GM19463 (cell line): ENCODE results near the gene GRK5.

Experiments
- ATAC-seq: cut with Tn5 transposase; IDR thresholded peaks from one replicate; pipeline ENCODE4 v1.9.1; 2021; ENCODE audit warnings: mild to moderate bottlenecking, moderate library complexity; ENCODE audit not compliant: unreplicated experiment

GRK5 gene

GRCh38 chr10:119470920-119471702, 263.7 kb downstream of the GRK5 start:
- ATAC-seq = no peak

GRCh38 chr10:119473771-119474170, 266.4 kb downstream of the GRK5 start:
- no peak for ATAC-seq

GRCh38 chr10:119474606-119475005, 267.2 kb downstream of the GRK5 start:
- ATAC-seq = no peak

- ATAC-seq = peak; percentile 68
Observed at GRCh38 chr10:119477444-119477843, 270.1 kb downstream of the GRK5 start.

GRCh38 chr10:119478111-119478802, 270.9 kb downstream of the GRK5 start:
- ATAC-seq = peak; percentile 84

GRCh38 chr10:119478811-119479341, 271.5 kb downstream of the GRK5 start:
- no peak for ATAC-seq

GRCh38 chr10:119479532-119479931, 272.2 kb downstream of the GRK5 start:
- no peak for ATAC-seq

- no peak for ATAC-seq
Observed at GRCh38 chr10:119480667-119481066, 273.3 kb downstream of the GRK5 start.

GRCh38 chr10:119481781-119482426, 274.5 kb downstream of the GRK5 start:
- no peak for ATAC-seq

GRCh38 chr10:119483001-119483400, 275.6 kb downstream of the GRK5 start:
- ATAC-seq = no peak

GRCh38 chr10:119483839-119484238, 276.5 kb downstream of the GRK5 start:
- no peak for ATAC-seq

- no peak for ATAC-seq
Observed at GRCh38 chr10:119488675-119489074, 281.3 kb downstream of the GRK5 start.

GRCh38 chr10:119489991-119490326, 282.6 kb downstream of the GRK5 start:
- ATAC-seq = no peak

- ATAC-seq = no peak
Observed at GRCh38 chr10:119491966-119492757, 284.8 kb downstream of the GRK5 start.

GRCh38 chr10:119493155-119493554, 285.8 kb downstream of the GRK5 start:
- ATAC-seq = no peak

GRCh38 chr10:119494236-119495020, 287.1 kb downstream of the GRK5 start:
- no peak for ATAC-seq

- ATAC-seq = no peak
Observed at GRCh38 chr10:119495021-119495505, 287.7 kb downstream of the GRK5 start.

GRCh38 chr10:119495545-119495944, 288.2 kb downstream of the GRK5 start:
- ATAC-seq = no peak

- ATAC-seq = peak; percentile 96
Observed at GRCh38 chr10:119496273-119496672, 288.9 kb downstream of the GRK5 start.

GRCh38 chr10:119497243-119497642, 289.9 kb downstream of the GRK5 start:
- ATAC-seq = no peak
